Right lung (tissue), 5 donors: ENCODE data around the gene CAMK2B. TPM values are rescaled to one million over a fixed set of nuclear protein-coding genes. Genes with fewer than 3 reads are reported as not detected.

Experiments
- DNase-seq, 2 donors: peaks; one replicate each; pipeline ENCODE4 v3.0.0-alpha.2; 2013
- polyA plus RNA-seq, 5 donors: library from polyadenylated mRNA; unstranded; fragments of 120-200 nt; gene quantifications; one replicate each; pipeline versions ENCODE4 v1.2.1 to v1.2.3, GENCODE V29; 2013; ENCODE audit warnings: inconsistent platforms in 1 of 5, low replicate concordance in 1 of 5; ENCODE audit not compliant: insufficient read length in 5 of 5, insufficient read depth in 1 of 5

Gene CAMK2B
- polyA plus RNA-seq, 5 donors = 0.73 to 0.96 (median 0.85) TPM

- no peak for DNase-seq
These were observed 4.9 kb upstream of the CAMK2B start for GRCh38 chr7:44330331-44330730.

DNA sequence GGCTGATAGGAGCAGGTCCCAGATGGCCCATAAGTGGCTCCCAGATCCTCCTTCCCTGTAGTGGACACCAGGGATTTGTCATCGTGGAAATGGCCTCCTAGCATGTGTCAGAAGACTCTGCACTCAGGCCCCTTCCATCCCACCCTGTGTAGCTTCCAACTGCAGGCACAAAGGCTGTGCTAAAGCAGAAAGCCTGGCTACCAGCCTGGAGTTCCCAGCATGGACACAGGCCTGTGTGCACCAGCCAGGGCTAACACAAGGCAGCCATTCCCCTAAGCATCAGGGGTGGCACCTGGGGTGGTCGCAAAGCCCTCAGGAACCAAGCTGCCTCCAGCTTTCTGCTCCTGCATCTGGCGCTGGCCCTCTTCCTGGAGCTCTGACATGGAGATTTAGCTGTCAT is 4.5 kb upstream of the CAMK2B start:
- DNase-seq = no peak

- DNase-seq = no peak
These were observed 3.7 kb upstream of the CAMK2B start for GRCh38 chr7:44329081-44329480.

GRCh38 chr7:44327981-44328380 is 2.6 kb upstream of the CAMK2B start:
- DNase-seq = no peak

DNA sequence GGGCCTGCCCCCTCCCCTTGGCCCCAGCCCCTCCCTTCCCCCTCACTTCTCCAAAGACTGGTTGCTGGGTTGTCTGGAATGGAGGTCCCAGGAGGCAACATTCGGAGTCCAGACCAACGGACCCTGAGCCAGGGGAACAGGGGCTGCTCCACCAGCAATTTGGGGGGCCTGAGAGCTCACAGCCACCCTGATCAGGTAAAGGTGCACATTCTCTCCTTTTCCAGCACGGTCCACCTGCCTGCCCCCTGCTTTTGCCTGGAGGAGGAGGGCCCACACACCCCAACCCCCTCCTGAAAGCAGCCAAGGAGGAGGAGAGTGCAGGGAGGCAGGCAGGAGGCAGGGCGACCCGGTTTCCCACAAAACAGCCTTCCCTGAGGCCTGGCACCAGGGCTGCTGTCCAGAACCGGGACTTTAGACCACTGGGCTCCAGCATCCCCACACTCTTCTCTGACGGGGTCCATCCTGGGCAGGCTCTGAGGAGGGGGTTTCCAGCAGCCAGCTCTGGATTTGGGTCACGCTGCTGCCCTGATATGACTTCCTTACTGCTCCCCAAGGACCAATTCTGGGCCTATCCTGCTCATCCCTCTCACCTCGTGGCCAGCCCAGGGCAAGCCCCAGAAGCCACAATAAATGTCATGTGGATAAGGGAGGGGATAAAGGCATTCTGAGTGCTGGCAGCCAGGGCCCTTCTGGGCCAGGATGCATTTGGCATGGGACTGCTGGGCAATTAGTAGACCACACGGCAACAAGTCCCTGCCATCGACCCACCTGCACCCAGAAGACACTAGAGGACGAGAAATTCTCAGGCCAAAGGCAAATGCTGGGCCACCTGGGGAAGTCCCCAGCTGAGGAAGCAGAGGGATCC is 1.1 kb upstream of the CAMK2B start:
- DNase-seq = no peak

- no peak for DNase-seq
These were observed 432 bp upstream of the CAMK2B start for GRCh38 chr7:44325811-44326241.

- no peak for DNase-seq
These were observed 753 bp downstream of the CAMK2B start for GRCh38 chr7:44324481-44325200.

DNA sequence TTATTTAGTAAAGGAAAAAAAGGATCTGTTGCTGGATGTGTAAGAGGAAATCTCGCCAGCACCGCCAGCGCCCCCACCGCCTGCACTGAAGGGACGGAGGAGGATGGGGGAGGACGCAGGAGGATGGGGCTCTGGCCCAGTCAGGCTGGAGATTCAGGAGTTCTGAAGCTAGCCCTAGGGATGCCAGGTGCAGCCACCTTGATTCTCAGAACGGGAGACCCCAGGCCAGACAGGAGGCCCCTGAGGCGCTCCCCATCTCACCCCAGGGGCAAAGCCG is 1.3 kb downstream of the CAMK2B start:
- no peak for DNase-seq

DNA sequence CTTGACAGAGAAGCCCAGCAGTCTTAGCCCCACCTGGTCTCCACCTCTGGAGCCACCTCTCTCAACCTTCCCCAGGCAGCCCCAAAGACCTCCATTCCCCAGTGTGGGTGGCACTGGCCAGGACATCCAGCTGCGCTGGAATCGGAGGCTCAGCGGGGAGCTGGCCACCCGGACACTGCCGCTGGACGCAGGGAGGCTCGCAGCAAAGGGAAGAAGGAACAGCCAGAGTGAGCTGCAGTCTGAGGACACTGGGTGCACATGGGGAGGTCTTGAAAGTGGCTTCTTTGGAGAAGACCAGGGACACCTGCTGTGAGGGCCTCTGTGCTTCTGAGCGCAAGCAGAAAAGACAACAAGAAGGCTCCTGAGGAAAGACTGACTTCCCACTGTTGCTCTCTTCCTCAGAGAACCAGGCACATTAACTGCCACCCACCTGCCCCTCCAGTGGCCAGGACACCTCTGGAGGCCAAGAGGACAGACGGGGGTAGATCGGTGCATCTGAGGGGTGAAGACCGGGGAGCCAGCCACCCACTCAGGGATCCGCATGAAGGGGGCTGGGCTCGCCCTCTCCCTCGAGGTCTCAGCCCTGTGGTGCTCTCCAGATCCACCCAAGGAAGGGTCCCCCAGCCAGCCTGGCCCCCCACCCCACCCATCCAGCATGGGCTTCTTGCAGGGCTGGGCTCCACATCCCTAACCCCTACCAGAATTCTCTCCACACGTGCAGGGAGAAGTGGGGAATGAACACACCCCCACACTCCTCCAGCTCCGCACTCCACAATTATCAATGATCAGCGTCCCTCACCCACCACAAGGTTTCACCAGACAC is 1.8 kb downstream of the CAMK2B start:
- DNase-seq = no peak

- no peak for DNase-seq
These were observed 2.6 kb downstream of the CAMK2B start for GRCh38 chr7:44322631-44323363.

- no peak for DNase-seq
These were observed 3.6 kb downstream of the CAMK2B start for GRCh38 chr7:44321796-44322195.

DNA sequence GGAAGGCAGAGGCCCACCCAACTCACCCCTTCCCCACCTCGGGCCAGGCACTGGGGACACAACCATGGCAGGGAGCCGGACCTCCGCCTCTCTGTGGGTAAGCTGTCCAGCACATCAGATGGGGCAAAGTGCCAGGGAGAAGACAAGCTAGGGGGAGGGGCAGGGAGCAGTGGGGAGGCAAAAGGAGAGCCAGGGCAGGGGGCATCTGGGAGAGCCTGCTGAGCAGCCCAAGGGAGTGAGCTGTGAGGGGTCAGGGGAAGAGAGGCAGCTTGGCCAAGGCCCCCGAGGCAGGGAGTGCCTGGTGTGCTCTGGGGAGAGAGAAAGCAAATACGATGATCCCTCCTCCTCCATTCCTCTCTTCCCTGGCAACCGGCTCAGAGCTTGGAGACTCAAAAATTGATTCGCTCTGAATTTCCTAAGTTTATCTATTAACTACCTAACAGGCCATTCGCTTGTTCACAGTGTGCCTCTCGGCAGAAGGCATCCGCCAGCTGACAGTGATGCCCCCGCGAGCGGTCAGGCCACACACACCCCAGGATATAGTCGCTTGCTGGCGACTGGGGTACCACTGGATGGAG is 4.5 kb downstream of the CAMK2B start:
- no peak for DNase-seq

- no peak for DNase-seq
These were observed 5.3 kb downstream of the CAMK2B start for GRCh38 chr7:44320141-44320540.

DNA sequence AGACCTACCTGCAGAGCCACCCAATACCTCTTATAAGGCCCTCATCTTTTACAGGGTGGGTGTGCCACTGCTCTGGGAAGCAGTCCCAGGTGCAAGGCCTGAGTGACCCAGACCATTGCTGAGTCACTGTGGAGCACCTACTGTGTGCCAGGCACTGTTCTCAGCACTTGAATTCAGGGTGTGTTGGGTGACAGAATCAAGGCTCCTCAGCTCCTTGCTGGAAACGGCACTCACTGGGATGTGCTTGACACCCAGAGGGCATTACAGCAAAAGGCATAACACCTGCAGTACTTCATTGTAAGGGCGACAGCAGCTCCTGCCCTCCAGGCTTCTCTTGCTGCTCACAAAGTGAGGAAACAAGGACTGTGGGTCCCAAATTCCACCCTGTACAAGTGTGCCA is 7.1 kb downstream of the CAMK2B start:
- DNase-seq = no peak

- DNase-seq = no peak
These were observed 10.0 kb downstream of the CAMK2B start for GRCh38 chr7:44315301-44315903.

GRCh38 chr7:44313621-44314031 is 11.8 kb downstream of the CAMK2B start:
- DNase-seq = no peak

GRCh38 chr7:44313016-44313415 is 12.4 kb downstream of the CAMK2B start:
- DNase-seq = no peak

- no peak for DNase-seq
These were observed 13.6 kb downstream of the CAMK2B start for GRCh38 chr7:44311561-44312495.

- DNase-seq = no peak
These were observed 15.1 kb downstream of the CAMK2B start for GRCh38 chr7:44310221-44310848.
